SH-SY5Y (cell line): ENCODE measurements around the gene TSPAN17.

Experiments
- GATA2 ChIP-seq: IDR thresholded peaks from 2 replicates; pipeline ENCODE4 v1.6.1; 2011; ENCODE audit warnings: mild to moderate bottlenecking, low read depth, low read length
- GATA3 ChIP-seq: IDR thresholded peaks from 2 replicates; pipeline ENCODE4 v1.6.1; 2011; ENCODE audit warnings: low read depth, mild to moderate bottlenecking, low read length, moderate library complexity

The TSPAN17 gene

DNA sequence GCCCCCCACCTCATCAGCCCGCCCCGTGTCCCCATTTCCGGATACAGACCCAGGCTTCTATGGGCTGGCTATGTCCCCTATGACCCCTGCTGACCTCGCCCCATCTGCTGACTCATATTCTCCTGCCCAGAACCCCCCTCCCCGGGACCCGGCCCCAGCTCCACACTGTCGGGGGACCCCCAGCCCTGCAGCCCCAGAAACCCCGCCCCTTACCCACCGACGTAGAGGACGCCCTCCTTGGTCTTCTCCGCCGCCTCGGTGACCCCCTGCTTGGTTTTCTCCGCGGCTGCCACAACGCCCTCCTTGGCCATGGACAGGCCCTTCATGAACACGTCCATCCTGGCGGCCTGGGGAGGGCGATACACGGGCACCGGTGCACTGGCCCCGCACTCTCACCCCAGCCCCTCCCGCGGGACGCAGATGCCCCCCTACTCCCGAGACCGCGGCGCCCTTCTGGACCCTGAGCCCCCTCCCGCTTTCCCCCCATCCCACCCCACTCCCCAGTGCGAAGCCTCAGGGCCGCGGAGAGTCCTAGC lies 17.9 kb upstream of the TSPAN17 start:
- no peak for TF ChIP-seq GATA3
- TF ChIP-seq GATA2 = no peak

DNA sequence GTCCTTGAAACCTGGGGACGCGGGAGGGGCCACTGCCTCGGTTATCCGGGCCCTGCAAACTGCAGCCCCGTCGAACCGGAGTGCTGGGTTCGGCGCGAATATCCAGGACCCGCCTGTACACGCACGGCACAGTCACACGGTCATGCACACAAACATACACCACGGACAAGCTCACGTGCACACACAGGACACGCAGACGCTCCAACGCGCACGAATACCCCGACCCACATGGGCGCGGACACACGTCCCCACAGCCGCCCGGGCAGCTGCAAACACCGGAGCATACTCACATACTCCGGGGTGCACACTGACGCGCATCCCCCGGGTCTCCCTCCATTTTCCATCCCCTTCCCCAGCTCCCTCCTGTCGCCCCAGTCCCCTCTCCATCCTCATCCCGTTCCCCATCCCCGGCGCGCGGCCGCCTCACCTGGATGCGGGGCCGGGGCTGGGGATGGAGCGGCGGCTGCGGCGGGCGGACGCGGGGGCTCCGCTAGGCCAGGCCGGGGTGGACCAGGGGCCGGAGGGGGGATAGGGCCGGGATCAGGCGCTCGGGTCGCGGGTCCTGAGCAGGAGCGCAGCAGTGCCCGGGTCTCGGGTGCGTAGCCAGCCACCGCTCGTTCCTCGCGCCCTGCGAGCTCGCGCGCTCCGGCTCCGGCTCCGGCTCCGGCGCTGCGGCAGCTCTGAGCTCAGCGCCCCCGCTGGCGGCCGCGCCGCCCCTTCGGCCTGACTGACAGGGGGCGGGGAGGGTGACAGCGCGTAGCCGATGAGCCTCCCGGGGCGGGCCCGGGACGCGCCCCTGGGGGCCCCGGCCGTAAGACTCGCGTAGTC lies 17.2 kb upstream of the TSPAN17 start, which contains the start of the genes EIF4E1B and SNCB:
TSS of gene EIF4E1B (plus strand) at position 823 of the 828 bp plus-strand sequence. CDS start 12,113 bp downstream, outside the sequence.
TSS of gene SNCB (minus strand) at position 682 of the 828 bp plus-strand sequence. CDS start 880 bp downstream, outside the sequence.
- TF ChIP-seq GATA2 (no peak), GATA3 (no peak)

DNA sequence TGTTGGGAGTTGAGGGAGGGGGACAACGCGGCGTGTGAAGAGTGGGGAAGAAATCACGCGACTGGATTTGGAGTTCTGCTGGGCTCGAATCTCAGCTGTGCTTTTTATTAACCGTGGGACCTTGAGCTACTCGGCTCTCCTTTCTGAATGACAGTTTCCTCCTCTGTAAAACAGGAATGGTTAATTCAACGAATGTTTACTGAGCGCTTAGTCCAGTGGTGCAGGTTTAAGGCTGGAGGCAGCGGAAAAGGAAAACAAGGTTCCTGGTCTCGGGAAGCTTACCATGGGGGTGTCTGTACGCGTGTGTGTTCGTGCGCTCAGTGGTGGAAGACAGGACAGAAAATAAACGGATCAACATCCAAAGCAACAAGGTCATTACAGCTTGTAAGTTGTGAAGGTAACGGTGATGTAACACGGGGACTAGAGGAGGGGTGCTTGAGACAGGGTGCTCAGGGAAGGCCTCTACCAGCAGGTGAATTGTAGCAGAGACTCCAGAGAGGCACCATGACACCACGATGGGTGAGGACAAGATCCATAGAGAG lies 16.5 kb upstream of the TSPAN17 start:
- TF ChIP-seq GATA2 (no peak), GATA3 (no peak)

DNA sequence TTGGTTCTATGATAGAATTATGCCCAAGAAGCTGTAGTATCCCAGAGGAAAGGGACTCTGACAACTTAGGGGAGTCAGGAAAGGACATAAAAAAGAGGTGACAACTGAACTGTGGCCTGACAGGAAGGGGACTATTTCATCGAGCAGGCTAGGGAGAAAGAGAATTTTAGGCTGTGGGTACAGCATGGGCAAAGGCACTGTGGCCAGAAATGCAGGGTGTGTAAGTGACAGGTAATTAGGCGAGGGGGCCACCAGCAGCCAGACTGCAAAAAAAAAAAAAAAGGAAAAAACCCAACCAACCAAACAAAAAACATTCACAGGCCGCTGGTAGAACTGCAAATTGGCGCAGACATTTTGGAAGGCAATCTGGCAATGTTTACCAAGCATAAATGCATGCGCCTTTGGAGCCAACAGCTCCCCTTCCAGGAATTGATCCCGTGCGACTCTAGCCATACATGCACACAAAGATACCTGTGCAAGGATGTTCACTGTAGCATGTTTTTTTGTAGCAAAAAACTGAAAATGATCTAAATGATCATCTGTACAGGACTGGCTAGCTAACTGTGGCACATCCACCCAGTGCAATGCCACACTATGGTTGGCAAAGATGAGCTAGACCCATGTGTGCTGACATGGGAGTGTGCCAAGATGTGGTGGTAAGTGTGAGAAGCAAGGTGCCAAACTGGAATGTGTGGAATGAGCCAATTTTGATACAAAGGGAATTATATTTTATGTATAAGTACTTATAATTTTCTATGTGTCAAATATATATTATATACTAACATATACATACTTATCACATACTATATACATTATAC lies 15.7 kb upstream of the TSPAN17 start:
- TF ChIP-seq GATA2 (no peak), GATA3 (no peak)

DNA sequence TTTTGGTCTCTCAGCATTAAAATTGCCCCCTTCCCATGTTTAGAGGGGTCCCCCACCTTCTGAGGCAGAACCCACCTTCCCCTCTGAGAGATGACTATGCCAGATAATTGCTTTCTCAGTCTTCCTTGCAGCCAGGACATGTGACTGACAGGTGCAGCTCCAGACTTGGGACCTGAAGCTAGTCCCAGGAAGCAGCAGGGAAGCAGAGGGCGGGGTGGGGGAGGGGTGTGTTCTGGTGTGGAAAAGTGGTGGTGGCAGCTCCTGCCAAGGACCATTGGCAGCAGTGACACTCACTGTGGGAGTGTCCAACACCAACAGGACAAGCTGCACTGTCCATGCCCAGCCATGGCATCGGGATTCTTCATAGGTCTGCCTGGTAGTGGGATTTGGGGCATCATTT lies 14.5 kb upstream of the TSPAN17 start:
- TF ChIP-seq GATA3 = no peak
- no peak for TF ChIP-seq GATA2

DNA sequence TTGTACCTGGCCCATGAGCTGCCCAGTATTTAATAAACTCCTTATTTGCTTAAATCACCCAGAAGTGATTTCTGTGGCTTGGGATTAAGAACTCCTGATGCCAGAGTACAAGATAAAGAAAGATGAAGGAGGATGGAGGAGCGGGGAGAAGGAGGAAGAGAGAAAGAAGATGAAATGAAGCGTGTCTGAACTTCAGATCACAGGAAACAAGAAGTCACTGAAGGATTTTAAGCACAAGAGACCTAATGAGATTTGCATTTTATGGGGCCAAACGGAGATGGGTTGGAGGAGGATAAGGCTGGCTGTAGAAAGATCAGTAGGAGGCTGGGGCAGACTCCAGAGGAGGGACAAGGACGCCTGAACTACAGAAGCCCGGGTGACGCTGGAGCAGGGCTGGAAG lies 13.7 kb upstream of the TSPAN17 start:
- TF ChIP-seq GATA3 = no peak

DNA sequence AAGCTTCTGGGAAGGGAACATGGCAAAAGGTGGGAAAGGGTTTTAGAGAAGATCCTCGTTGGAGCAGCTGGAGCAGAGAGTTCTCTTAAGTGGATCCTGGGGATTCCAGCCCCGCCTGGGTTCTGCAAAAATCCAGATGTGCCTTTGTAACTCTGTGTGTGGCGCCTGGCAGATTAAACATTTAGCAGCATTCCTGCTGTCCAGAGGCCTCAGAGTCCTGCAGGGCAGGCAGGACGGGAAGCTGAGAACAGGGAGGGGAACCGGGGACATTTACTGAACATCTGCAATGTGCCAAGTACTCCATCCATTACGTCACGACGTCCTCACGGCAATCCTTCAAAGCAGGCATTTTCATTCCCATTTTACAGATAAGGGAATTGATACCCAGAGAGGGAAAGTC lies 10.9 kb upstream of the TSPAN17 start:
- TF ChIP-seq GATA3 = no peak
- no peak for TF ChIP-seq GATA2

DNA sequence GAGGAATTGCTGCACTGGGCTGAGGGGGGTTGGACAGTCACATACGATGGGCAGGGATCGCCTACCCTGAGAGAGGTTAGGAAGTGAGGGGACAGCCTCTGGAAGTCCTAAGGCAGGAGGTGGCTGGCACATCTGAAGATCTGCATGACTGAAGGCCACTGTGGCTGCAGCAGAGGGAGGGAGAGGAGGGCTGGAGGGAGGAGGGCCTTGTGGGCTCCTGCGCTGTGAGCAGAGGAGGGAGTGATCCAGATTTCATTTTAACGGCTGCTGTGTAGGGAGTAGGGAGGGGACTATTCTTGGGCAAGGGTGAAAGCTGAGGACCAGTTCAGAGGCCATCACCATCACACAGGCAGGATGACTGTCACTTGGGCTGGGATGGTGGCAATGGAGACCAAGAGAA lies 9.7 kb upstream of the TSPAN17 start:
- TF ChIP-seq GATA2 = no peak
- no peak for TF ChIP-seq GATA3

DNA sequence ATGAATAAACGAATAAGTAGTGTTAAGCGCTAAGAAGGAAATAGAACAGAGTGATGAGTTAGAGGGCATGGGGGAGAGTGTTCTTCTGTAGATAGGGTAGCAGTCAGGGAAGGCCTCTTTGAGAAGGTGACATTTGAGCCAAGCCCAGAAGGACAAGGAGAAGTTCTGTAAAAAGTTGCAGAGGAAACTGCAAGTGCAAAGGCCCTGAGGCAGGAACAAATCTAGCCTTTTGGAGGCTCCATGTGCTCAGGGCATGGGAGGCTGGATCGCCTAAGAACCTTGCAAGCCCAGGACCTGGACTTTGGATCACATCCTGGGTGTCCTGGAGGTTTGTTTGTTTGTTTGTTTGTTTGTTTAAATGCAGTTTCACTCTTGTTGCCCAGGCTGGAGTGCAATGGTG lies 8.8 kb upstream of the TSPAN17 start:
- TF ChIP-seq GATA2 (no peak), GATA3 (no peak)

DNA sequence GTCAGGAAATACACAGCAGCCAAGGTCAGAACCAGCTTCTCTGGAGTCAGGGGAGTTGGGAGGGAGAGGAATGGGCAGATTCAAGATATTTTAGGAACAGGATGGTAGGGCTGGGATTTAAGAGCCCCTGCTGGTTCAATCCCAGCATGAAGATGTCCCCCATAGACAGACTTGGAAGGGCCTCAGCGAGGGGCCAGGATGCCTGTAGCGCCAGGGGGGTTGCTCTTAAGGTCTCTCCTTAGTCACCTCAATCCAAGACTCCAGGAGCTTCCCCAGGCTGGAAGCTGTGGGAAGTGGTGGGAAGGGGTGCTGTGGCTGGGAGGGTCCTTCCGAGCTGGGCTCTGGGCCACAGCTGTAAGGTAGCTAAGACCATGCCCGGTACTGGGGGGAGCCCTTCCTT lies 8.1 kb upstream of the TSPAN17 start:
- TF ChIP-seq GATA2 = no peak
- TF ChIP-seq GATA3 = no peak

DNA sequence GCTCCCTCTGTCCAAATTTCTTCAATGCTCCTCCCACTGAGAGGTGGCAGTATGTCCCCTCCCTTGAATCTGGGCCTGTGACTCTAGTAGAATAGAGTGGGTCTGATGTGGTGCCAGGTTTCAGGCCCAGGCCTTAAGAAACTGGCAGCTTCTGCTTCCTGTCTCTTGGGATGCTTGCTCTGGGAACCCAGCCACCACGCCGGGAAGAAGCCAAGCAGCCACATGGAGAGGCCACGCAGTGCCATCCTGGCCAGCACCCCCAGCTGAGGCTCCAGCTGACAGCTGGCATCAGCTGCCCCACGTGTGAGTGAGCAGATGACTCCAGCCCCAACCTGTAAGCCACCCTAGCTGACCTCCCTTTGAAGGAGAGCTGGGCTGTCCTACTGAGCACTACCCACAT lies 7.3 kb upstream of the TSPAN17 start:
- no peak for TF ChIP-seq GATA2
- TF ChIP-seq GATA3 = no peak

DNA sequence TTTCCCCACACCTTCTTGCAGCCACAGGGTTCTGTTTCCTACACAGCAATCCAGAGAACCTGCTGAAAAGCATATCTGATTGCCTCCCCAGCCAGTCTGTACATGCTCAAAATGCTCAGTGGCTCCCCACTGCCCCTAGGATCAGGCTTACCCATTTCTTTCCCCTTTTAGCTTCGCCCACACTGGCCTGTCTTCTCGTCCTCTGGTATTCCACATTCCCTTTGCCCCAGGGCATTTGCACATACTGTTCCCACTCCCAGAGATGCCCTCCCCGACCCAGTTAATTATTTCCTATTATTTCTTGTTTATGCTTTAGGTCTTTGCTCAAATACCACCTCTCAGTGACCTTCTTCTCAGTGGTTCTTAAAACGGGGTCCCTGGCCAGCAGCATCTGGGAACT lies 6.7 kb upstream of the TSPAN17 start:
- TF ChIP-seq GATA3 (no peak), GATA2 (no peak)

DNA sequence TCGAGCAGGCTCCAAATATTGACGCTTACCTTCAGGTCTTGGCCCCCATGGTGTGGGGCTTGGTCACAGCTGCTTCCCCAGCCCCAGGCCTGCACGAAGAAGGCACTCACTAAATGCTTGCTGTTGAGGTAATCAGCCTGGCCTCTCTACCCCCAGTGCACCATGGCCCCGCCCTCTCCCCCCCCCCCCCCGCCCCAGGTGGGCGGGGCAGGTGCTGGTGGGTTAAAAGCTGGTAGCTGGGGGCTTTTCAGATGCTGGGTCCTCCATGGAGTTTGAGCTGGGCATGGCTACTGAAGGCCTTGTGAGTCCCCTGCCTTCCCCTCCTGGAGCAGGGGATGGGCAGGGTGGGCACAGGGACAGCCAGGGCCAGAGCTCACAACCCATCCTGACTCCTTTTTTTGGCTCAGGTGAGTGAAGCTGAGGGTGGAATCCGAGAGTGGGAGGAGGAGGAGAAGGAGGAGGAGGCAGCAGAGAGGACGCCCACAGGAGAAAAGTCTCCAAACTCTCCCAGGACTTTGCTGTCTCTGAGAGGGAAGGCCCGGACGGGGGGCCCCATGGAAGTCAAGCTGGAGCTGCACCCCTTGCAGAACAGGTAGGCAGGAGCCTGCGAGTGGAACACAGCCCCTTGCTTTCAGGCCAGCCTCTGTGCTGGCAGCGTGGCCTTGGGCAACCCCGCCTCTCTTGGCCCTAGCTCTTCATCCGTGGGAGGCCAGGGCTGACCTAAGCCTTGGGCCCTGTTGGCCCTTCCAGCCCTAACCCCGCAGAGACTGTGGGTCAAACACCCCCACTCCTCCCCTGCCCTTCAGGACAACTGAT lies 4.4 kb upstream of the TSPAN17 start:
- TF ChIP-seq GATA3 (no peak), GATA2 (no peak)

DNA sequence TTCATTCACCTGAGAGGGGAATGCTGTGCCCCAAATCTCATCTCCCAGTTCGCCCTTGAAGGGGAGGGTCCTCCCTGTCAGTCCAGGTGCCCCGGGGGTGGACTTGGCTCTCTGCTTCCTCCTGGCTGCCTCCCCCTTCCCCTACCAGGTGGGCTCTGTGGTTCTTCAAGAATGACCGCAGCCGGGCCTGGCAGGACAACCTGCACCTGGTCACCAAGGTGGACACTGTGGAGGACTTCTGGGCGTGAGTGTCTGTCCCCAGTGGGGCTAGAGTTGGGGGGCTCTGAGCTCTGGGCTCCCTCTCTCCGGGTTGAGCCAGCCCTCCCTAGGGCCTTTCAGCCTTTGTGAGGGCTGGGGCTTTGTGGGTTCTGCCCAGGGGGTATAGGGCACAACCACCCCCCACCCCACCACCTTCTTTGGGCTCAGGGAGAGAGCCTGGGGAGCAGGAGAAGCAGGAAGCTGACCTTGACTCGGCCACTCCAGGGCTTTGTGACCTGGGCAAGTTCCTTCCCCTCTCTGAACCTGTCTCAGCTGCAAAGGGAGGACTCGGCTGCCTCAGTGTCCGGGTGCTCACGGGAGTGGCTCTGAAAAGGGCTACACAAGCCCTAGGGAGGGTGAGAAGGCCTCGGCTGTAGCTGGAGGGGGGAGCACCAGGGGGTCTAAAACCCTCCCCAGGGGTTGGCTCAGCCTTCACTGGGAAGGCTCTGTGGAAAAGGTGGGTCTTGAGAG lies 3.6 kb upstream of the TSPAN17 start:
- TF ChIP-seq GATA2 (no peak), GATA3 (no peak)
